Urinary bladder (tissue), 4 donors: ENCODE results near the gene B4GALNT3. TPM values are rescaled to one million over a fixed set of nuclear protein-coding genes. Genes with fewer than 3 reads are reported as not detected.

ENCODE experiments used
- DNase-seq: peaks from one replicate; pipeline ENCODE4 v3.0.0-alpha.2; 2015; ENCODE audit errors: extremely low spot score
- H3K27ac ChIP-seq: one replicate; pipeline ENCODE4 v1.5.1; 2013; ENCODE audit warnings: low read depth, mild to moderate bottlenecking, moderate library complexity
- H3K36me3 ChIP-seq: one replicate; pipeline ENCODE4 v1.6.1; 2013; ENCODE audit warnings: mild to moderate bottlenecking, moderate library complexity; ENCODE audit not compliant: insufficient read depth
- H3K4me1 ChIP-seq: one replicate; pipeline ENCODE4 v1.6.1; 2013; ENCODE audit warnings: mild to moderate bottlenecking, moderate library complexity; ENCODE audit not compliant: insufficient read depth
- H3K4me3 ChIP-seq: one replicate; pipeline ENCODE4 v1.5.1; 2013; ENCODE audit warnings: low read depth, low read length
- WGBS: extraction: QIAGEN DNeasy Blood & Tissue Kit; methylation state at CpG from one replicate; pipeline ENCODE4 v1.1.7; 2013; 5-methylcytosine and 5-hydroxymethylcytosine counted together
- polyA plus RNA-seq: library from polyadenylated mRNA; stranded (reverse); fragments of 200-250 nt; gene quantifications from one replicate; pipeline ENCODE4 v1.2.3, GENCODE V29; 2013
- total RNA-seq: library from RNA; depleted of rRNA; stranded (reverse); fragments of >200 nt; gene quantifications from one replicate; pipeline ENCODE4 v1.2.3, GENCODE V29; 2014
- donor health status: healthy with polysubstance abuse.
- donor health status: healthy.

The B4GALNT3 gene
- total and polyA plus RNA-seq, 2 donors: 1.3 to 1.4 TPM

DNA sequence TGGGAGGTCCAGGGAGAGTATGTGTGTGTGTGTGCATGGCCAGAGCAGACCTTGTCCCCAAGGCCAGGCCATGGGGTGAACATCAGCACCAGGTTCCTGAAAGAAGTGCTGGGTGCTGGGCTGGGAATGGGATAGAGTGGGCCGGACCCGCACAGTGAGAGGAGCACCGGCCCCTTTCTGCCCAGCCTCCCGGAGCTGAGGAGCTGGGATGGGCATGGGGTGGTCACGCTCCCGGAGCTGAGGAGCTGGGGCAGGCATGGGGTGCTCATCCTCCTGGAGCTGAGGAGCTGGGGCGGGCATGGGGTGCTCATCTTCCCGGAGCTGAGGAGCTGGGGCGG is 83.3 kb downstream of the B4GALNT3 start:
- no peak for DNase-seq
- Histone ChIP-seq H3K27ac (no peak overlapping the region), H3K4me3 (no peak overlapping the region), H3K4me1 (no peaks in the 10 kb centered on the region), H3K36me3 (no peaks in the 10 kb centered on the region)
- WGBS: 83% methylated on average over 8 of the region's 9 CpGs

DNA sequence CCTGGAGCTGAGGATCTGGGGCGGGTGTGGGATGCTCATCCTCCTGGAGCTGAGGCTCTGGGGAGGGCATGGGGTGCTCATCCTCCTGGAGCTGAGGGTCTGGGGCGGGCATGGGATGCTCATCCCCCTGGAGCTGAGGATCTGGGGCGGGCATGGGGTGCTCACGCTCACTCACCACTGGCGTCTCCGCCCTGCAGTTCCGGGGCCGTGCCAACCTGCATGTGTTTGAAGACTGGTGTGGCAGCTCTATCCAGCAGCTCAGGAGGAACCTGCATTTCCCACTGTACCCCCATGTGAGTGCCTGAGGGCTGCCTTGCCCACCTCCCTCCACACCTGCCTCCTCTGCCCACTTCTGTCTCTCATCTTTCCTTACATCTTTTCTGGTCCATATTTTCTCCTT is 84.4 kb downstream of the B4GALNT3 start:
- H3K27ac ChIP-seq: no peak overlapping the region
- DNase-seq: no peak
- WGBS: 88% methylated on average over 8 of the region's 8 CpGs
- H3K36me3 ChIP-seq: no peaks in the 10 kb centered on the region
- H3K4me1 ChIP-seq: no peaks in the 10 kb centered on the region
- no peak overlapping the region for H3K4me3 ChIP-seq

DNA sequence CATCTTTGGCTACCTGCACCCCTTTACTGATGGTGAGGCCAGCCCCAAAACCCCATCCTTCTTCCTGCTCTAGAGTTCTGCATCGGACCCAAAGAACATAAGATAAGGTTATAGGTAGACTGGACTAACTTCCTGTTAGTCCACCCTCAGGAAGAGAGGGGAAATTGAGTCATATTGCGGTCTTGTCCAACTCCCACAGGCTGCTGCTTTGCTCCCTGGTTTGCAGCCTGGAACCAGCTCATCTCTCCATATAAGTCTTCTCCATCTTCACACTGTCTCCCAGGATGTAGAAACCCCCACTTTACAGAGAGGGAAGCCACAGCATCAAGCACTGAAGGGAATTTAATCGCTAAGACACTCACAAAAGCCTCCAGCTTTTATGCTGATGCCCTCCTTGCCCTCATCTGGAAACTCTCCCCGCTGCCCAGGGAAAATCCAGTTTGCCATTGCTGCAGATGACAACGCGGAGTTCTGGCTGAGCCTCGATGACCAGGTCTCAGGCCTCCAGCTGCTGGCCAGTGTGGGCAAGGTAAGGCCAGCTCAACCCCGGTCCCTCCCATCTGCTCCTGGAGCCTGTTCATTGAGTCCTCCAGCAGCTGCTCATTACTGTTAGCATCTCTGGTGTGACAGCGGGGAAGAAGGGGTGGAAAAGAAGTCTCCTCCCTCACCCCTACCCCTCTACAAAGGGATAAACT is 85.3 kb downstream of the B4GALNT3 start:
- Histone ChIP-seq H3K27ac (no peak overlapping the region), H3K4me1 (no peaks in the 10 kb centered on the region), H3K36me3 (no peaks in the 10 kb centered on the region), H3K4me3 (no peak overlapping the region)
- WGBS: 80% methylated on average over 9 of the region's 9 CpGs
- DNase-seq: no peak

DNA sequence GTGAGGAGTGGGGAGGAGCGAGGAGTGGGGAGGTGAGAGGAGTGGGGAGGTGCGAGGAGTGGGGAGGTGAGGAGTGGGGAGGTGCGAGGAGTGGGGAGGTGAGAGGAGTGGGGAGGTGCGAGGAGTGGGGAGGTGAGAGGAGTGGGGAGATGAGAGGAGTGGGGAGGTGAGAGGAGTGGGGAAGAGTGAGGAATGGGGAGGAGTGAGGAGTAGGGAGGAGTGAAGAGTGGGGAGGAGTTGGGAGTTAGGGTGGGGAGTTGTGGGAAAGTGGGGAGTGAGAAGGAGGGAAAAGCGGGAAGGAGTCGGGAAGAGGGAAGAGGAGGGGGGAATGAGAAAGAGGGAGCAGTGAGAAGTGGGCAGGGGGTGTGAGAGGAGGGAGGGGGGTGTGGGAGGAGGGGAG is 86.1 kb downstream of the B4GALNT3 start:
- H3K36me3 ChIP-seq: no peaks in the 10 kb centered on the region
- no peak overlapping the region for H3K27ac ChIP-seq
- no peak overlapping the region for H3K4me3 ChIP-seq
- WGBS: 77% methylated on average over 6 of the region's 6 CpGs
- DNase-seq: no peak
- no peaks in the 10 kb centered on the region for H3K4me1 ChIP-seq

DNA sequence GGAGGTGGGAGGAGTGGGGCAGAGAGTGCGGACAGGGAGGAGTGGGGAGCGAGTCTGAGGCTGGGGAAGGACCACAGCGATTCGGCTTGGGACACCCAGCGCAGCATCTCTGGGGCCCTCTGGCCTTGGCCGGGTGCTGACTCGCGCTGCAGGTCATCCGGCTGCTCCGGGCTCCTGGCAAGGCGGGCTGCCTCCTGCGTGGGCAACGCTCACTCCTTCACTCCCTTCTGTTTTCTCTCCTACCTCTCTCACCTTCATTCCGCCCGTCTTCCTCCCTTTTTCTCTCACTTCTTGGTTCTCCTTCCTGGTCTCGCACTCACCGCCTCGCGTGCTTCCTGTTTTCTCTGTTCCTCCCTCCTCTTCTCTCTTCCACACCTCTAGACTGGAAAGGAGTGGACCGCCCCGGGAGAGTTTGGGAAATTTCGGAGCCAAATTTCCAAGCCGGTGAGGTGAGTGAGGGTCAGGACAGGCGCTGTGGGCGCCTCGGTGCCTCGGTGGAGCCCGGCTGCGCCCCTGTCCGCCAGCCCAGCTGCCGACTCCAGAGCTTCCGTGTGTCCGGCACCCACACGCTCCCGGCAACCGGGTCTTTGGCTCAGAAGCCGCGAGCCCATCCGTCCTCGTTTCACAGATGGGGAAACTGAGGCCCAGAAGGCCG is 86.7 kb downstream of the B4GALNT3 start:
- no peaks in the 10 kb centered on the region for H3K4me1 ChIP-seq
- no peak overlapping the region for H3K4me3 ChIP-seq
- H3K27ac ChIP-seq: no peak overlapping the region
- WGBS: 78% methylated on average over 41 of the region's 41 CpGs
- H3K36me3 ChIP-seq: no peaks in the 10 kb centered on the region
- DNase-seq: no peak

DNA sequence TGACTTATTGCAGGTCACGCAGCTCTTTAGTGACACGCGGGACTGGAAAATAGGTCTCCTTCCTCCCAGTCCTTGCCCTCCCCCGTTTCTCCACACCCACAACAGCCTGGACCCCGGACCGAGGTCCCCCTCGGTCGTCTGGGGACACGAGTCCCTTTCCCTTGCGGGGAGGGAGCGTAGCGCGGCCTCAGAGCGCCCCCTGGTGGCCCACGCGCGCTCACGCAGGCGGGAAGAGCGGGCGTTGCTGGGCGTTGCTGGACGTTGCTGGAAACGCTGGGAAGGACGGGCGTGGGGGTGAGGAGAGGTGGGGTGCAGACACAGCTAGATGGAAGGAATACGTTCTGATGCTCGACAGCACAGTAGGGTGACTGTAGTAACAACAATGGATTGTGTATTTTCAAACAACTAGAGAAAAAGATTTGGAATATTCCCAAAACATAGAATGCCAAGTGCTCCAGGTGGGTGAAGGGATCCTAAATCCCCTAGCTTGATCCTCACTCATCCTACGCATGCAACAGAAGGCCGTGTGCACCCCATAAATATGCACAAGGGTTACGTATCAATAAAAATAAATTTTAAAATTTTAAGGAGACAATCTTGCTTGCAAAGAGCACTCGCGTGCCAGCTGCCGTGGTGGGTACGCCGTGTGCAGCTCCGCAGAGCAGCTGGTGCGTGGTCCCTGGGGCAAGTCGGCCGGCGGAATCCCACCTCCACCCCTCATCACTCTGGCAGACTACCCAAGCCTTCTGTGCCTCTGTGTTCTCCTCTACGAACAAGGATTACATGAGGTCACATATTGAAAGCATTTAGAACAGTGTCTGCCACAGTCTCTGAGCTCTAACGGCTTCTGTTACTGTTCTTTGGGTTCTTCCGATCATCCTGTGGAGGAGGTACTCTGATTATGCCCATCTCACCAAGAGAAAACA is 87.4 kb downstream of the B4GALNT3 start:
- DNase-seq: no peak
- no peaks in the 10 kb centered on the region for H3K36me3 ChIP-seq
- H3K27ac ChIP-seq: no peak overlapping the region
- H3K4me3 ChIP-seq: no peak overlapping the region
- WGBS: 30% methylated on average over 44 of the region's 44 CpGs
- H3K4me1 ChIP-seq: no peaks in the 10 kb centered on the region

DNA sequence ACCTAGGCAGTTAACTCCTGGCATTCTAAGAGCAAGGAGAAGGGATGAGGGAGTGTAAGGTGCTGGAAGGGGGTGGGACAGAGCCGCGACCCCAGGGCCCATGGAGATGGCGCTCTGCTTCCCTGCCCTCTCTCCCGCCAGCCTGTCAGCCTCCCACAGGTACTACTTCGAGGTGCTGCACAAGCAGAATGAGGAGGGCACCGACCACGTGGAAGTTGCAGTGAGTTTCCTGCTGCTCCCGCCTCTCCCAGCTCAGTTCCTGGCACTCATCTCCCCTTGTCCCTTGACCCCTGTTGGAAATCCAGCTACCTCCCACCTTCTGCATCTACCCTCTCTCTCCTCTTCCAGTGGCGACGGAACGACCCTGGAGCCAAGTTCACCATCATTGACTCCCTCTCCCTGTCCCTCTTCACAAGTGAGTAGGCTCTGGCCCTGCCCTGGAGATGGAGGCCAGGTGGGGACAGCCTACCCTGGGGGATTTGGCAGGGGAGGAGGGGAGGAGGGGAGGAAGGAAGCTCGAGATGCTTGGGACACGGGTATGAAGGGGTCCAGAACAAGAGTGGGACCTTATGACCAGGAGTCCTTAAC is 88.2 kb downstream of the B4GALNT3 start:
- whole genome bisulfite sequencing: 74% methylated on average over 13 of the region's 13 CpGs
- H3K36me3 ChIP-seq: no peaks in the 10 kb centered on the region
- H3K27ac ChIP-seq: no peak overlapping the region
- no peak for DNase-seq
- no peaks in the 10 kb centered on the region for H3K4me1 ChIP-seq
- H3K4me3 ChIP-seq: no peak overlapping the region

DNA sequence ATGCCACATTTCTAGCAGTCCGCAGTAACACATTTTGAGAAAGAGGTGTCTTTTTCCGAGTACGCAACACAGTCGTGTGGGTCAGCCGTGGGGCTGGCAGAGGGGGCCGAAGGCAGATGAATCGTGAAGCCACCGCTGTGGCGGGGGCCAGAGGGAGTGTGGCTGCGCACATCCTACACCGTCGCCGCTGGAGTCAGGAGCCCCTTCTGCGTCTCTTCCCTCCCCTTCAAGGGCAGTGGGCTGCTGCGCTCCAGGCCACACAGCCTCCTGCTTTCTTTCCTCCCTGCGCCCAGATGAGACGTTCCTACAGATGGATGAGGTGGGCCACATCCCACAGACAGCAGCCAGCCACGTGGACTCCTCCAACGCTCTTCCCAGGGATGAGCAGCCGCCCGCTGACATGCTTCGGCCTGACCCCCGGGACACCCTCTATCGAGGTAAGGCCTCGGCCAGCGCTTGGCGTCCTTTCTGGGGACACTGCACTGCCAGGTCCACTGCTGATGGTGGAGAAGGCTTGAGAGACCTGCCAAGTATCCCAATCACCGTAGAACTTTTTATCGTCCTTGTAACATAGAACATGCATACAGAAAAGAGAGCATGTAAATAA is 89.8 kb downstream of the B4GALNT3 start:
- Histone ChIP-seq H3K4me3 (no peak overlapping the region), H3K4me1 (no peaks in the 10 kb centered on the region), H3K36me3 (no peaks in the 10 kb centered on the region), H3K27ac (no peak overlapping the region)
- no peak for DNase-seq
- 89% methylated on average over 29 of the region's 29 CpGs for WGBS

DNA sequence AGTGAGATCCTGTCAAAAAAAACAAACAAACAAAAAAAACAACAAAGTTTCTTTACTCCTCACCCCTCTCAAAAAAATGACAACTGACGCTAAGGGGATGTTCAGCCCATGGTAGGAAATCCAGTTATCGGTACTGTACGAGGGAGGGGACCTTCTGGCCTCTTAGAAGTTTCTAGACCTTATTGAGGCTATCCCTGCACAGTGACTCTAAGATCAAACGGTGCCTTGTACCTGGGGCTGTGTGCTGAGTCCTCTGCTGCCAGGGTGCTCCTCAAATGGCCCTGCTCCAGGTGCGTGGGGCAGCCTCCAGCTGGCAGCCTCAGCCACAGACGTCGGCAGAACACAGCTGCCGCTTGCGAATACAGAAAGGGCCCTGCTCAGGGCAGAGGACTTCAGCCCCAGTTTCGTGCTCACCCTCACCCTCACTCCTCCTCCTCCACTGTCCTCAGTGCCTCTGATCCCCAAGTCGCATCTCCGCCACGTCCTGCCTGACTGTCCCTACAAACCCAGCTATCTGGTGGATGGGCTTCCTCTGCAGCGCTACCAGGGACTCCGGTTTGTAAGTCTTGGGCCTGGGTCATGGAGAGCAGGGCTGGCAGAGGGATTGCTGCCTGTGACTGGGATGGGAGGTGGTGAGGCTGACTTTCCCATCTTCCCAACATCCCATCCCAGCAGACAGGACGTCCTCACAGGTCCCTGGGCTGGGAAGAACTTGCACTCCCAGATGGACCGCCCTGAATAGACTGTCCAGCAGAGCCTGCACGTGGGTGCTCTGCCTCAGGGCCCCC is 90.9 kb downstream of the B4GALNT3 start:
- Histone ChIP-seq H3K36me3 (no peaks in the 10 kb centered on the region), H3K27ac (no peak overlapping the region), H3K4me1 (no peaks in the 10 kb centered on the region), H3K4me3 (no peak overlapping the region)
- DNase-seq: no peak
- 80% methylated on average over 18 of the region's 18 CpGs for WGBS

DNA sequence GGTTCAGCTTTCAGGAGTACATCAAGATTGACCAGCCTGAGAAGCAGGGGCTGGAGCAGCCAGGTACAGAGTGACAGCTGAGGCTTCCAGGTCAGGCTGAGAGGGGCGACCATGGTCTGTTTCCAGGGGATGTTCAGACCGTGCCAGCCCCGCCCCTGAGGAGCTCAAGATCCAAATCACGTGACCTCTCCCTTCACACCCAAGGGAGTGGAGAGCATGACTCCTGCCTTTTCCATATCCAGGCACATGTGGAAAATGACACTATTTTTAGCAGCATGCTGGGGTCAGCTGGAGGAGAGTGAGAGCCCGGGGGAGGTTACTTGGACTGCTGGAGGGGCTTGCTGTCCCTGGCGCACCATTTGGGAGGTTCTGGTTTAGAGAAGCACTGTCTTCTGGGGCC is 92.7 kb downstream of the B4GALNT3 start:
- 38% methylated on average over 6 of the region's 6 CpGs for WGBS

DNA sequence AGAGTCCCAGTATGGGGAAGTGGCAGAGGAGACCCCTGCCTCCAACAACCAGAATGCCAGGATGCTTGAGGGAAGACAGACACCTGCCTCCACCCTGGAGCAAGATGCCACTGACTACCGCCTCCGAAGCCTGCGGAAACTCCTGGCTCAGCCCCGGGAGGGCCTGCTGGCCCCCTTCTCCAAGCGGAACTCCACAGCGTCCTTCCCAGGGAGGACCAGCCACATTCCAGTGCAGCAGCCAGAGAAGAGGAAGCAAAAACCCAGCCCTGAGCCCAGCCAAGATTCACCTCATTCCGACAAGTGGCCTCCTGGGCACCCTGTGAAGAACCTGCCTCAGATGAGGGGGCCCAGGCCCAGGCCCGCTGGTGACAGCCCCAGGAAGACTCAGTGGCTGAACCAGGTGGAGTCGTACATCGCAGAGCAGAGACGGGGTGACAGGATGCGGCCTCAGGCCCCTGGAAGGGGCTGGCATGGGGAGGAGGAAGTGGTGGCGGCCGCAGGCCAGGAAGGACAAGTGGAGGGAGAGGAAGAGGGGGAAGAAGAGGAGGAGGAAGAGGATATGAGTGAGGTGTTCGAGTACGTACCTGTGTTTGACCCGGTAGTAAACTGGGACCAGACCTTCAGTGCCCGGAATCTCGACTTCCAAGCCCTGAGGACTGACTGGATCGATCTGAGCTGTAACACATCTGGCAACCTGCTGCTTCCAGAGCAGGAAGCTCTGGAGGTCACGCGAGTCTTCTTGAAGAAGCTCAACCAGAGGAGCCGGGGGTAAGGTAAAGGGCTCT is 93.7 kb downstream of the B4GALNT3 start:
- WGBS: 76% methylated on average over 23 of the region's 23 CpGs
- no peak overlapping the region for H3K27ac ChIP-seq
- H3K36me3 ChIP-seq: no peaks in the 10 kb centered on the region
- DNase-seq: no peak
- H3K4me1 ChIP-seq: no peaks in the 10 kb centered on the region
- H3K4me3 ChIP-seq: no peak overlapping the region

More for the DNA sequence above, 92.7 kb downstream of the B4GALNT3 start:
- no peaks in the 10 kb centered on the region for H3K4me1 ChIP-seq
- H3K36me3 ChIP-seq: no peaks in the 10 kb centered on the region
- DNase-seq: no peak
- no peak overlapping the region for H3K27ac ChIP-seq
- no peak overlapping the region for H3K4me3 ChIP-seq

DNA sequence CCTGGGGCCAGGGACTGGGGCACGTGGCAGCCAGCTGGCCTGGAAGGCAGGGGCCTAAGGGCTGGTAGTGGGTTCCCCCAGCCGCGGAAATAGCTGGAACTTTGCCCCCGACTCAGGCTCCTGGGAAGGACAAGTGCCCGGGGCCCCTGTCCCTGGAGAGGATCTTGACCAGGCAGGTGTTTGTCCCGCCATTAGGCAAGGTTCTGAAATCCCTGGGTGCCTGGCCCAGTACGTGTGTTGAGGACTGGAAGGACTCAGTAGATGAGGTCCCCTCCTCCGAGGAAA is 94.2 kb downstream of the B4GALNT3 start:
- 75% methylated on average over 8 of the region's 8 CpGs for WGBS
- H3K4me1 ChIP-seq: no peaks in the 10 kb centered on the region
- no peak overlapping the region for H3K27ac ChIP-seq
- no peaks in the 10 kb centered on the region for H3K36me3 ChIP-seq
- H3K4me3 ChIP-seq: no peak overlapping the region
- no peak for DNase-seq
